C4-2B (cell line): ENCODE data around the gene NRG3.

Source experiments
- H3K27ac ChIP-seq: fragments of 450-650 bp; 2 replicates; pipeline ENCODE4 v1.5.1; 2017
- ZFX ChIP-seq: fragments of 450-650 bp; IDR thresholded peaks from 2 replicates; pipeline ENCODE4 v1.6.1; 2017
- TF ChIP-seq, protein P1 (sequence below): fragments of 450-650 bp; conservative IDR thresholded peaks from 2 replicates; pipeline ENCODE4 v1.5.1; 2017; ENCODE audit warnings: mild to moderate bottlenecking

NRG3 gene

DNA sequence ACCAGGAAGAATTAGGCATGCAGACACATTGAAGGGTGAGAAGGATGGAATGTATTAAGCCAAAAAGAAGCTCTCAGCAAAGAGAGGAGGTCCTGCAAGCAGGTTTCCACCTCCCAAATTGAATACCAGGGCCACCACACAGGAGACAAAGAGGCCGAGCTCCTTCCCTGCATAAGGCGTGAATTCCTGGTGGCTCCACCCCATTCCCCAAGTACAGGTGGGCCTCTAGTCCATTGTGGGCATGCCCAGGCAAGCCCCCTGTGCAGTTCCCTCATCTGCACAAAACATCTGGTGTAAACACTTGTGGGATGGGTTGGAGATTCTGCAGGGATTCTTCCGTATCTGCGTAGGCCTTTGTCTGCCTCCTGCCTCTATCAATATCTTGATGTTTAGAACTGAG, 817.5 kb downstream of the NRG3 start:
- TF ChIP-seq, protein P1, sequence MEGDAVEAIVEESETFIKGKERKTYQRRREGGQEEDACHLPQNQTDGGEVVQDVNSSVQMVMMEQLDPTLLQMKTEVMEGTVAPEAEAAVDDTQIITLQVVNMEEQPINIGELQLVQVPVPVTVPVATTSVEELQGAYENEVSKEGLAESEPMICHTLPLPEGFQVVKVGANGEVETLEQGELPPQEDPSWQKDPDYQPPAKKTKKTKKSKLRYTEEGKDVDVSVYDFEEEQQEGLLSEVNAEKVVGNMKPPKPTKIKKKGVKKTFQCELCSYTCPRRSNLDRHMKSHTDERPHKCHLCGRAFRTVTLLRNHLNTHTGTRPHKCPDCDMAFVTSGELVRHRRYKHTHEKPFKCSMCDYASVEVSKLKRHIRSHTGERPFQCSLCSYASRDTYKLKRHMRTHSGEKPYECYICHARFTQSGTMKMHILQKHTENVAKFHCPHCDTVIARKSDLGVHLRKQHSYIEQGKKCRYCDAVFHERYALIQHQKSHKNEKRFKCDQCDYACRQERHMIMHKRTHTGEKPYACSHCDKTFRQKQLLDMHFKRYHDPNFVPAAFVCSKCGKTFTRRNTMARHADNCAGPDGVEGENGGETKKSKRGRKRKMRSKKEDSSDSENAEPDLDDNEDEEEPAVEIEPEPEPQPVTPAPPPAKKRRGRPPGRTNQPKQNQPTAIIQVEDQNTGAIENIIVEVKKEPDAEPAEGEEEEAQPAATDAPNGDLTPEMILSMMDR = no peak
- TF ChIP-seq ZFX = no peak

DNA sequence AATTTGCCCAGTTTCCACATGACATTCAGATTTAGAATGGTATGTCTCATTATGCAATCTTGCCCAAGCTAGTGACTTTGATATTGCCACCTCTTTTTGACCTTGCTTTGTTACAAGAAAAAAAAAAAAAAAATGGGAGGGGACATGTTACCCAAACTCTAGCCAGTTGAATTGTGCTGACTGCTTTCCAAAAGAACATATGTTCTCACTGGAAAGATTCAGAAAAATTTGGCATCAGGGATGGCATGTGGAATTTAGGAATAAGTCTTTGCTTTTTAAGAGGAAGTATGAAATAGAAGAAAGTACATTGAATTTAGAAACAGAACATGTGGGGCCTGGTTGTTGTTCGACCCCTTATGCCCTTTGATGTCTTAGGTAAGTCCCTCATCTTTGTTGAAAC, 846.8 kb downstream of the NRG3 start:
- H3K27ac ChIP-seq = no peak overlapping the region
- TF ChIP-seq, protein P1 = no peak
- no peak for TF ChIP-seq ZFX

More for the DNA sequence above, 817.5 kb downstream of the NRG3 start:
- H3K27ac ChIP-seq = no peak overlapping the region

DNA sequence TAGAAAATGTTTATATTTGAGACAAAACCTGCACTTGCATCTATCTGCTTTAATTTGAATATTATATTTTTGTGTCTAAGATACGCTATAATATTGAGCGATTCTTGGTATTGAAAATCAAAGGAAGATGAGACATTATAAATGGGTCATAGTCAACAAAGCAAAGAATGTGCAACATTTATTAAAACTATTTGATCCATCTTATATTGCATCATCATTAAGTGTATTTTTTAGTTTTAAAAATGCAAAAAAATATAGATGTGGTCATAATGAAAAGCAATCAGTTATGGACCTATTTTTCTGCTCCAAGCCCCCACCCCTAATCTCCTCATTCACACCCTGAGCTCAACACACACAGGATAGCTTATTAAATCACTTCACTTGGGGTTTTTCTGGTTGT, 847.3 kb downstream of the NRG3 start:
- no peak for TF ChIP-seq ZFX
- TF ChIP-seq, protein P1 = no peak
- H3K27ac ChIP-seq = no peak overlapping the region

DNA sequence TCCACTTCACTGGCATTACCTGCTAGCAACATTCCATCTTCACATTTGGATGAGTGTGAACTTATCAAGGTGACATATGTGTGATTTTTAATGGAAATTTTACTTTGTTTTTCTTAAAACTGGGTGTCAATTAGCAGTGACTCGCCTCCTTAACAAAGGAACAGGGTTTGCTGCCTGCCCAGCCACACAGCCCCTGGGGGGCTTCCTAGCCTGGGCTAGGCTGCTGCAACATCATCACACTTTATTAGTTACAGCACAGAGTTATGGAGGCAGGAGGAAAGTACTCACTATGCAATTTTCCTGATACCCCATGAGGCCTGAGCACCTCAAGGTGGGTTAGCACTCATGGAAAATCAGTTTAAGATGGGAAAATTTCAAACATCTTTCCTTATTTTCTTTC, 861.3 kb downstream of the NRG3 start:
- TF ChIP-seq, protein P1 = no peak
- no peak for TF ChIP-seq ZFX

DNA sequence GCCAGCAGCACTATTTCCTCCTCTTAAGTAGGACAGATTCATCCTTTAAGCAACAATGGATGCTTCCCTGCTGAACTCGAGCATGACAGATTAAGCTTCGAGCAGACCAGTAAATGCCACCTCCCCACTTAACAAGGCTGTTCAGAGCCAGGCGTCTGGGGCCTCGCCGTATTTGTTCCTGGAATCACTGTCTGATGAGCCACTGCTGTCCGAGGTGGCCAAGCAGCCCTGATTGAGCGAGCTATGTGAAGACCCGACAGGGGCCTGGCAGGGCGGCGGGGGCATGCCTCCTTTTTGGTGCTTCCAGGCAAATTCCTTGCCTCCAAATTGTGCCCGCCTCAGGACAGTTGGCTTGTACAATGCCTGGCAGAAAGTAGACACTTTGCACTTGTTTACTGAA, 862.6 kb downstream of the NRG3 start:
- H3K27ac ChIP-seq = no peak overlapping the region
- no peak for TF ChIP-seq ZFX
- TF ChIP-seq, protein P1 = no peak

More for the DNA sequence above, 861.3 kb downstream of the NRG3 start:
- no peak overlapping the region for H3K27ac ChIP-seq

DNA sequence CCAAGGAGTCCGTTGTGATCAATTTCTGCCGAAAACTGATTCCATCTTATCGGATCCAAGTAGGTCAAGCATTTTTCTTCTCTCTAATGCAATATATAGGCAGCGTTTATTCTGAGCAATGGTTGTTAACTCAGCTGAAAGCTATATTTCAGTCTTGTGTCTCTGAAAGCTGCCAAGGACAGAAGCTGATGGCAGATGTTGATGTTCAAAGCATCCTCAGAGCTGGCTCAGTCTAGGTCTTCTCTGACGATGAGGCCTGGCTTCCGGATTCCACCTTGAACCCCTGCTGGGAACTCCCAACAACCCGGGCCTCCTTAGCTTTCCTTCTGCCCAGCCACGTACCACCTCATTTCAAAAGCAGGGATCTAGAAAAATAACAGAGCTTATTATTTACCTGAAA, 863.6 kb downstream of the NRG3 start:
- H3K27ac ChIP-seq = no peak overlapping the region
- no peak for TF ChIP-seq ZFX
- TF ChIP-seq, protein P1 = no peak

DNA sequence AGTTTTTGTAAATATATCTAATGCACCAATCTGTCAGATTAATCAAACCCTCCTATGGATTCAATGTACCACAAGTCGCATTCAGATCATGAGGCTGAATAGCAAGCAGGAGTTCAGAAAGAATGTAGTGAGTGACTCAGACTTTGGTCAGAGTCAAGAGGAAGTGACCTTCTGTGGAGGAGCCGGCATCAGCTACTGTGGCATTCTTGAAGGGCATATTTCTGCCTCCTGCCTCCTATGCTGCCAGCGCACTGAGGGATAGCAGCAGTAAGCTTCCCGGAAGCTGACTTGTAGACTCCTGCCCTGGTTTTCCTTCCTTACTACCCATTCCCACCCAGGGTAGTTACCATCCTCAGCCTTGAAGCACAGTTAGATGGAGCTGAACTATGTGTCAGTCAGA, 867.5 kb downstream of the NRG3 start:
- TF ChIP-seq, protein P1 = no peak
- no peak for TF ChIP-seq ZFX
- H3K27ac ChIP-seq = no peak overlapping the region

DNA sequence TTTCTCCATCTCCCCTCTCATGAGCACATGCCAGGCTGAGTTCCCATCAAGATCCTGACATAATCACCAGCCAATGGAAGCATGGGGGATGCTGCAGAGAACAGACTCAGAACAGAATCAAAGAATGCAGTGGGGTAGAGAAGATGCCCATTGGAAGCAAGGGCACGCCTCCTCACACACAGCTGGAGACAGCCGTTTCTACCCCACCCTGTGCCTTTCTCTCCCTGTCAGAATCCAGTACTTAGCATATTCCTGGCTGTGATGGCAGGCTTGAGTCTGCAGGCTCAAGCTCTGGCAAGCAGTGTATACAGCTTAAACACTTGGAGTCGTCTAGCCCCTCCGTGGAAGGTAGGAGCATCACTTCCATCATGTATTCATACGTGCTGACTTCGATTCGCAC, 867.9 kb downstream of the NRG3 start:
- TF ChIP-seq, protein P1 = no peak
- TF ChIP-seq ZFX = no peak
- no peak overlapping the region for H3K27ac ChIP-seq
